ENCODE data around the gene PRH1.

PRH1 gene

DNA sequence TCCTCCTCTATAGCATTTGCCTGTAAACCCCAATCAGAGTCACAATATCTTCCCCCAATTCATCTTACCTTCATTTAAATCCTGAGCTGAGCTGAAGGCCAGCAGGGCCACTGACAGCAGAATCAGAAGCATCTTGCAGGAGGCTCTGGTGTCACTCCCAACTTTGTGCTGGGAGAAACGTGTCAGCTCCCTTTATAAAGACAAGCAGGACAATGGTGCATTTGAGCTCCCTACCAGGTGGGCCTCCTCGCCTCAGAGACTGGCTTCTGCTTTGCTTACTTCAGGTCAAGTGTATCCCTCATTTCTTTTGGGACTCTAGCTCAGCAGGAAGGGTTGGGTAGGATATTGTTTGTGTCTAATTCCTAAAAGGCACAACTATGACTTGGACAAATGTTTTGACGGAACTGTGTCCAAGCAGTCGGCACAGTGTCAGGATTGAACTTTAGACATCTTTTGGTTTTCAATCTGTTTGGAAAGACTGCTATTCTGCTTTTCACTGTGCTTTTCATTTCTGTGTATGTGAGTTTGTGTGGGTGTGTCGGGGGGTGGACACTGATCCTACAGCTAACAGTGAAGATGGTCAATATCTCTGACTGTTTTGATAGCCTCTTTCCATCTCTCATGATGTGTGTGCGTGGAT lies at the start of gene PRH1:
TSS of gene PRH1 (minus strand) at position 170 of the 640 bp plus-strand sequence. CDS start at position 132, 38 bp downstream.
- no peak for DNase-seq

DNA sequence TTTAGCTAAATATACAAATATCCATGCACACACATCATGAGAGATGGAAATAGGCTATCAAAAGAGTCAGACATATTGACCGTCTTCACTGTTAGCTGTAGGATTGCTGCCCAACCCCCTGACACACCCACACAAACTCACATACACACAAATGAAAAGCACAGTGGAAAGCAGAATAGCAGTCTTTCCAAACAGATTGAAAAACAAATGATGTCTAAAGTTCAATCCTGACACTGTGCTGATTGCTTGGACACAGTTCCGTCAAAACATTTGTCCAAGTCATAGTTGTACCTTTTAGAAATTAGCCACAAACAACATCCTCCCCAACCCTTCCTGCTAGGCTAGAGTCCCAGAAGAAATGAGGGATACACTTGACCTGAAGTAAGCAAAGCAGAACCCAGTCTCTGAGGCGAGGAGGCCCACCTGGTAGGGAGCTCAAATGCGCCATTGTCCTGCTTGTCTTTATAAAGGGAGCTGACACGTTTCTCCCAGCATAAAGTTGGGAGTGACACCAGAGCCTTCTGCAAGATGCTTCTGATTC lies 44.8 kb upstream of the PRH1 start, which contains the start of gene PRH2:
TSS of gene PRH2 (plus strand) at position 491 of the 541 bp plus-strand sequence. CDS start at position 529, 38 bp downstream.
- no peak for DNase-seq

DNA sequence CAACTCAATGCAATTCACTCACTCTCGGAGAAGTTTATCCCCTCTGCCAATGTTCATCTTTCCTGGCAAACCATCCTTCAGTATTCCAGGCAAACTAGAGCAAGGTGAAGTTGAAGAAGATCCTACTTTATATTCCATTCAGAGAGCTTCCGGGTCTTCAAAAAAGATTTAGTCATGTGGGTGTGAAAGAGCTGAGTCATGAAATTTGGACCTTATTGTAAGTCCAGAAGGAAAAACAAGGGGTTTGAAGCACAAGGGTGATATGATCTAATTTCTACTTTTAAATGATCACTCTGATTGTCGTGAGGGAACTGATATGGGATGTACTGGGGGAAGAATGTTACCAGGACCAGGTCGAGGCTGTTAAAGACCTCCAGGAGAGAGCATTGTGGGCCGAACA lies 42.2 kb upstream of the PRH1 start:
- no peak for DNase-seq

- DNase-seq: no peak
These were observed 35.8 kb upstream of the PRH1 start for GRCh38 chr12:10919809-10920208.

DNA sequence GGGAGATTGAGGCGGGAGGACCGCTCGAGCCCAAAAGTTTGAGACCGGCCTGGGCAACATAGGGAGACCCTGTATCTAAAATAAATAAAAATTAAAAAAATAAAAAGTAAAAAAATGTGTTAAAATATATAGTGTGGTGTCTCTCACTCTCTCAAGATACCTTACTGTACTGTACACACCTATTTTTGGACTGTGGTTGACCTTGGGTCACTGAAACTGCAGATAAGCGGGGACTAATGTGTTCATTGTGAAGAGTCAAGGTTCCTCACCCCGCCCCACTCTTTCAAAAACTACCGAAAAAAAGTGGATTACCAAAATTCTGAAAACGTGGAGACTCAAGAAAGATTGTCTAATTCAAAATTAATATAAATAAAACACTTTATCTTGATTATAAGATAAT lies 26.3 kb upstream of the PRH1 start:
- no peak for DNase-seq

DNA sequence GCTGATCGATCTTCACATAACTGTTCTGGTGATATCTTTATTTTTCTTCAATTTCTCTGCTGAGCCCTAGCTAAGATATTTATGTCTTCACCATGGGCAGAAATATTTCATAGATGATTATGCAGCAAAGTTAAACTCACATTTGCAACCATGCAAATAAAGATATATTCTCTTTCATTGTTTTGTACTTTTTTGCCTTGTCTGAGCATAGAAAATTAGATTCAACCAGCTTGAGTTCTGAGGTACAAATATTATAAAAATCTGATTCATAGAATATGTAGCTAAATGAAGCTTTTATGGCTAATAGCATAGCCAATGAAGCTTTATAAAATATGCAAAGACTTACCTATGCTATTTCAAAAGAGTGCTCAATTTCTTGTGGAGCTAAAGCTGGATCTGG lies 25.4 kb upstream of the PRH1 start, which contains the start of gene TAS2R13:
TSS of gene TAS2R13 (minus strand) at position 101 of the 400 bp plus-strand sequence. CDS start 264 bp downstream, outside the sequence.
- no peak for DNase-seq

DNA sequence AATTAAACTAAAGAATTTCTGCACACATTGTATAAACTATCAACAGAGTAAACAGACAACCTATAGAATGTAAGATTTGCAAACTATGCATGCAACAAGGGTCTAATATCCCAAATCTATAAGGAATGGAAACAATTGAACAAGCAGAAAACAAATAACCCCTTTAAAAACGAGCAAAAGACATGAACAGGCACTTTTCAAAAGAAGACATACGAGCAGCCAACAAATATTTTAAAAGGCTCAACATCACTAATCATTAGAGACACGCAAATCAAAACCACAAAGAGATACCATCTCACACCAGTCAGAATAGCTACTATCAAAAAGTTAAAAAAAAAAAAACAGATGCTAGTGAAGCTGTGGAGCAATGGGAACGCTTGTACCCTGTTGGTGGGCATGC lies 20.6 kb upstream of the PRH1 start:
- no peak for DNase-seq

DNA sequence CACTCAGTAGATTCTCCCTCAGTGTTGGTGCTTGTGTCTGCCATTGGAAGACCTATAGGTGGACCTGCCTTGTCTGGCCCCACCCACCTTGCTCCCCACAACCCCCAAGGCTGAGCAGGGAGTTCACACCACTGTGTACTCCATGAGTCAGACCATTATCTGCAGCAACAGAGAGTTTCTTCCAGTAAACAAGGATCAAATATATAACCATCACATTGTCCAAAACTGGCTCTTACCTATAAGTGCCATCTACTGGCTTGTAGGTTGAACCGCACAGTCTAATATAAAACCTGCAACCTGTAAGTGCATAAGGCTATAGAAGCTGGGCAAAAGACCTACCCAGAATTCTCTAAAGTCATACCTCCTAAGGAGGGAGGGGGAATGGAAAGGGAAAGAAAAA lies 17.4 kb upstream of the PRH1 start:
- DNase-seq: no peak

DNA sequence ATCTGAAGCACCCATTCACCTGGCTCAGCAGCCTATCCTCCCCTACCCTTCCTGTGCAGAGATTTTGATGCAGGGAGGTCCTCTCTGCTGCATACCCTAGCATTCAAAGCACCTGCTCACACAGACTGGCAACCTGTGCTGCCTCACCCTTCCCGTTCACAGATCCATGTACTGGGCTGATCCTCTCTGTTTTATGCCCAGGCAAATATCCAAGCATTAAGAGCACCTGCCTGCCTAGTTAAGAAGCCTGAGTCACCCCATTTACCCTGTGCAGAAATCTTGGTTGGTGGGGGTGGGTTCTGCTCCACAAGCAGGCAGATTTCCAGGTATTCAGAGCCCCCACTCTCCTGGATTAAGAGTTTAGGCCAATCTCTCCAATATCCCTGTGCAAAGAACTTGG lies 16.9 kb upstream of the PRH1 start:
- no peak for DNase-seq

DNA sequence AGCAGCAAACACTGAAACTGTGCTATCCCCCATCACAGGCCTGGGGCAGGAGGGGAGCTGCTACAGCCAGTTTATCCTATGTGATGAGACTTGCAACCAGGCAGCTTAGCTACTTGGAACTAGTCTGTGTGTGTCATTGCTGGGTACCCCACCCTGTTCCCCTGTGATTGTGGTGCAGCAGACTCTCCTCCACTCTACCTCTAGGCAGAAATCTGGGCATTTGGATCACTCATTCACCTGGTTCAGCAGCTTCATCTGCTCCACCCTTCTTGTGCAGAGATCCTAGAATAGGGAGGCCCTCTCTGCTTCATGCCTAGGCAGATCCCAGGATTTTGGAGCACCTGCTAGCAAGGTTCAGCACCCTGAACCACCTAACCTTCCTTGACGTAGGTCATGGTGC lies 16.5 kb upstream of the PRH1 start:
- no peak for DNase-seq

DNA sequence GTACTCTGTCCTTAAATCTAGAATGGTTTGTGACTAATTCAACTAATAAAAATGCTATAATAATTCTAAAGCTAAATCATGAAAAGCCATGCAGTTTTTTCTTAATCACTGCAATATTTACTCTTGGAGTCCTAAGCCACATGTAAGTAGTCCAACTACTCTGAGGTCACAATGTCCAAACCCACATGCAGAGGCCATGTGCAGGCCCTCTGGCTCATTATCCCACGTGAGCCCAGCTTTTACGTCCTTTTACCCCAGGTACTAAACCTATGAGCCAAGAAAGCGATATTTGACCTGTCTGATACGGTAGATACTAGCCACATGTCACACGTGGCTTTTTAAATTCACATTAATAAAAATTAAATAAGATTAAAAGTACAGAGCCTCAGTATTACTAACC lies 12.8 kb upstream of the PRH1 start:
- no peak for DNase-seq

GRCh38 chr12:10891937-10892336 lies 7.9 kb upstream of the PRH1 start:
- no peak for DNase-seq

DNA sequence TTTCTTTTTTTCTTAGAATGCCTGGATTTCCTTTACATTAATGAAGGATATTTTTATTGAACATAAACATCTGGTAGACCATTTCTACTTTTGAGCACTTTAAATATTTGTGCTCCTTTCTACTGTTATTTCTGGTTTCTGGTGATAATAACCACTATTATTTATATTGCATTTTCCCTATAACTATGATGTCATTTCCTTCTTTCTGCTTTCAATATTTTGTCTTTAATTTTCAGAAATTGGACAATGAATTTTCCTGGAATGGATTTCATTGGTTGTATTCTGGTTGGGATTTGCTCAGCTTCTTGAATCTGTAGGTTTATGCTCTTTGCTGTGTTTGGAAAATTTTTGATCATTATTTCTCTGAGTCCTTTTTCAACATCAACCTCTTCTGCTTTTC lies 5.2 kb upstream of the PRH1 start:
- DNase-seq: no peak

DNA sequence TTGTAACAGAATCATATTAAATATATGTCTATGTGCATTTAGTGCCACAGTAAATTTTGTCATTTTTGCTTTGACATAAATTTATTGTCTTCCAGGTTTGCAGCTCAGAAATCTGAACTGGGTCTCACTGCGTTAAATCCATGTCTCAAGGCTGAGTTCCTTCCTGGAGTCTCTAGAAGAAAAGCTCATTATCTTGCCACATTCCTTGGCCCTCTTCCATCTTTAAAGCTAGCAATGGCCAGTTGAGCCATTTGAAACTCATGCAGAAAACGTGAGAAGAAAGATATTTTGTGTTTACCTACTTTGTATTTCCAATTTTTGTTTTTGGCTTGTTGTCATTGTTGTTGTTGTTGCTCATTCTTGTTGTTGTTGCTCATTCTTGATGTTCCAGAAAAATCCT lies 10.7 kb downstream of the PRH1 start:
- DNase-seq: no peak

DNA sequence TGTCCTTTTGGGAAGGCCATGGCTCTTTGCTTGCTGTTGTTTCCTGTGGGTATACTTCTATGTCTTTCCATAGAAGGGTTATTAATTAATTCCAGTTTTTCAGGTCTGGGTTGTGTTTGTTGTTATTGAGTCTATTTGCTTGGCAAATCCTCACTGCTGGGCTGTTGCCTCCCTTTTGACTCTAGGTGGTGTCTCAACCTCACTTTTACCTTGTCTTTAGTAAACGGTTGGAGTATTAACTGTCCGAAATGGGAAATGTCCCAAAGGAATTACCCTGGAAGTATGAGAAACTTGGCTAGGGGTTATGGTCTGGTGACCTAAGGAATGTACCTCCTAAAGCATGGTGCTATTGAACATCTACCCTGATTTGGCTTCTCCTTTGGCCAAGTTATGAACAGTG lies 16.7 kb downstream of the PRH1 start:
- no peak for DNase-seq

- DNase-seq: no peak
These were observed 20.4 kb downstream of the PRH1 start for GRCh38 chr12:10863512-10864218.

DNA sequence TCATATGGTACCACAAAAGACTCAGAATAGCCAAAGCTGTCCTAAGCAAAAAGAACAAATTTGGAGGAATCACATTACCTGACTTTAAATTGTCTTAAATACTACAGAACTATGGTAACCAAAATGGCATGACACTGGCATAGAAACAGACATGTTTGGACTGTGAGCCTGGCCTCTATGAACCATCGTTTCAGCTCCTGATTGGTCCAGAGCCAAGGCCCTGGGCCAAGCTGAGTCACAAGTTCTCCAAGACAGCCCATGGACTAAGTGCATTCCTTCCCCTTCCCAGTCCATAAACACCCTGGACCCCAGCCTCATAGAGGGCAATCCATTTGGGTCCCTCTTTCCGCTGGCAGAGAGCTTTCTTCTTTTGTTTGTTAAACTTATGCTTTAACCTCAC lies 22.7 kb downstream of the PRH1 start:
- DNase-seq: no peak

GRCh38 chr12:10855807-10856206 lies 28.2 kb downstream of the PRH1 start:
- DNase-seq: no peak

GRCh38 chr12:10853776-10854175 lies 30.3 kb downstream of the PRH1 start:
- DNase-seq: no peak

DNA sequence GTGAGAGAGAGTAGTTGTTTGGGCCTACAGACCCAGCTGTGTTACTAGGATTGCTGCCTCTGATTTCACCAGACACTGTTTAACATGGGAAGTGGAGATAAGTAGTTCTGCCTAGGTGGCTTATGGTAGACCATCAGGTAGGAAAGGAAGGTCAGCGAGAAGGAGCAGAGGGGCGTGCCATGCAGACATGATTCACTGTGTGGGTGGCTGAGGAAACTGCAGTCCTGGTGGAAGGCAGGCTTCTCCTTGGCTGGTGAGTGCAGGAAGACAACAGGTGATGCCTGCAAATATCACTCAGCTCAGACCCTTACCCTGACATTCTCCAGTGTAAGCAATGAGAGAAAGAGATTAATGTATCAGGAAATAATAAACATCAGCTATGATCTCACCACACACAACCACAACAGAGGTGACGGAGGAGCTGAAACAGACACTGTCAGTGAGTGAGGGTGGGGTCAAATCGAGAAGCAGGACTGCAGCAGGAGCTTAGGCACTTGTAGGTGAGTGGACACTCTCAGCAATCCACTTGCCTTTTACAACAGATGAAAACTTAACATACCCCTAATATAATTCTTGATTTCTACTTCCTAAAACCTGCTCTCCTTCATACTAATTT lies 32.7 kb downstream of the PRH1 start:
- DNase-seq: no peak

GRCh38 chr12:10849425-10849878 lies 34.6 kb downstream of the PRH1 start, which contains the start of gene PRR4:
Gene PRR4 (minus strand): TSS chr12:10849475. CDS start chr12:10849437, 38 bp downstream.
- no peak for DNase-seq

DNA sequence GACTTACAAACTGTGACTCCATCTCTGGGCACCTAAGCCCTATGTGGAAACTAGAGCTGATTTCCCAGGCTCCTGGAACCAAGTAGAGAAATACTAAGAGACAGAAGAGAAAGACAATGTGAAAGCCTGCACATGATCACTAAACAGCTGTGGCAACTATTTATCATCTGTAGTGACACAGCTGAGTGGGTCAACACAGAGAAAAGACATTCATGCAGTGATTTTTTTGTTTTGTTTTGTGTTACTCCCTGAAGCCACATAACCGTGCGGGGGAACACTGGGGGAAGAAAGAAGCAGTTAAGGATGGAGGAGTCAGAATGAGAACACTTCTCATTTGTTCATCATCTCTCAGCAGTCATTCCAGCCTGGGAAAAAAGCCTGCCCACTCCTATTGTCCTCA lies 36.3 kb downstream of the PRH1 start:
- DNase-seq: no peak

GRCh38 chr12:10842862-10843261 lies 41.2 kb downstream of the PRH1 start:
- no peak for DNase-seq

DNA sequence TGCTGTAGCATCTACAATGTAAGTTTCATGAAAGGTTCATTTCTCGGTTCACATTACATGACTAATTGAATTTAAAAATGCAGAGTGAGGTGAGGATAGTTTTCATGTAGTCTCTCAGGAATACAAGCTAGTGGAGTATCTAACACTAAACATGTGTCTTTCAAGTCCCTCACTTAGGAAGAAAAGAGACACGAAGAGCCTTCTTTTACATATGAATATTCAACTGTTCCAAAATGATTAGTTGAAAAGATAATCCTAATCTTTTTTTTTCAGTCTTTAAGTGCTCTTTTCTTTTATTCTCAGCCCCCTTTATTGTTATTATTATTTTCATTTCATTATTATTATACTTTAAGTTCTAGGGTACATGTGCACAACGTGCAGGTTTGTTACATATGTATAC lies 45.6 kb downstream of the PRH1 start:
- DNase-seq: no peak

Measured in NCI-H1105 (cell line).